Nephron progenitor cell (in vitro differentiated cells): ENCODE measurements around the gene CHST10.
"Not testable (repeated sequence)": the region's sequence is repeated elsewhere in the genome, so short reads cannot be mapped to it uniquely, and the experiment has no call there.

Experiments used
- DNase-seq: peaks from one replicate; pipeline ENCODE4 v3.0.0; 2021
- H3K27ac Mint-ChIP-seq: 2 replicates; pipeline ENCODE4 v1.8.0; 2021; ENCODE audit warnings: mild to moderate bottlenecking, moderate library complexity, mixed read lengths
- H3K27me3 Mint-ChIP-seq: 2 replicates; pipeline ENCODE4 v1.8.0; 2021; ENCODE audit warnings: mild to moderate bottlenecking, low read depth, mixed read lengths; ENCODE audit not compliant: poor library complexity
- H3K36me3 Mint-ChIP-seq: 2 replicates; pipeline ENCODE4 v1.8.0; 2021; ENCODE audit warnings: low read depth, mixed read lengths
- H3K4me1 Mint-ChIP-seq: 2 replicates; pipeline ENCODE4 v1.8.0; 2021; ENCODE audit warnings: mixed read lengths
- H3K4me3 Mint-ChIP-seq: 2 replicates; pipeline ENCODE4 v1.8.0; 2021; ENCODE audit warnings: mild to moderate bottlenecking, moderate library complexity, mixed read lengths
- H3K9me3 Mint-ChIP-seq: 2 replicates; pipeline ENCODE4 v1.8.0; 2021; ENCODE audit warnings: mild to moderate bottlenecking, moderate library complexity, mixed read lengths
- TF ChIP-seq, protein P1 (sequence below): fragments of 200-600 bp; sonication (generic); IDR thresholded peaks from 2 replicates; pipeline ENCODE4 v1.5.0; 2021; ENCODE audit warnings: antibody characterized with exemption

The CHST10 gene, protein sequence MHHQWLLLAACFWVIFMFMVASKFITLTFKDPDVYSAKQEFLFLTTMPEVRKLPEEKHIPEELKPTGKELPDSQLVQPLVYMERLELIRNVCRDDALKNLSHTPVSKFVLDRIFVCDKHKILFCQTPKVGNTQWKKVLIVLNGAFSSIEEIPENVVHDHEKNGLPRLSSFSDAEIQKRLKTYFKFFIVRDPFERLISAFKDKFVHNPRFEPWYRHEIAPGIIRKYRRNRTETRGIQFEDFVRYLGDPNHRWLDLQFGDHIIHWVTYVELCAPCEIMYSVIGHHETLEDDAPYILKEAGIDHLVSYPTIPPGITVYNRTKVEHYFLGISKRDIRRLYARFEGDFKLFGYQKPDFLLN

GRCh38 chr2:100416935-100417710 lies at the start of gene CHST10:
Gene CHST10, minus strand, starts transcription at chr2:100417668. Its CDS starts 10,993 bp downstream, at chr2:100406675.
- peaks cover 4% of the 10 kb centered on the region for H3K27me3 Mint-ChIP-seq
- no peaks in the 10 kb centered on the region for H3K9me3 Mint-ChIP-seq
- H3K27ac Mint-ChIP-seq, result peak within 1 kb of the TSS; percentile 80
- H3K36me3 Mint-ChIP-seq, result peaks cover 16% of the 10 kb centered on the region
- peak within 1 kb of the TSS; percentile 98 for H3K4me3 Mint-ChIP-seq
- H3K4me1 Mint-ChIP-seq, result peaks cover 67% of the 10 kb centered on the region
- TF ChIP-seq, protein P1, sequence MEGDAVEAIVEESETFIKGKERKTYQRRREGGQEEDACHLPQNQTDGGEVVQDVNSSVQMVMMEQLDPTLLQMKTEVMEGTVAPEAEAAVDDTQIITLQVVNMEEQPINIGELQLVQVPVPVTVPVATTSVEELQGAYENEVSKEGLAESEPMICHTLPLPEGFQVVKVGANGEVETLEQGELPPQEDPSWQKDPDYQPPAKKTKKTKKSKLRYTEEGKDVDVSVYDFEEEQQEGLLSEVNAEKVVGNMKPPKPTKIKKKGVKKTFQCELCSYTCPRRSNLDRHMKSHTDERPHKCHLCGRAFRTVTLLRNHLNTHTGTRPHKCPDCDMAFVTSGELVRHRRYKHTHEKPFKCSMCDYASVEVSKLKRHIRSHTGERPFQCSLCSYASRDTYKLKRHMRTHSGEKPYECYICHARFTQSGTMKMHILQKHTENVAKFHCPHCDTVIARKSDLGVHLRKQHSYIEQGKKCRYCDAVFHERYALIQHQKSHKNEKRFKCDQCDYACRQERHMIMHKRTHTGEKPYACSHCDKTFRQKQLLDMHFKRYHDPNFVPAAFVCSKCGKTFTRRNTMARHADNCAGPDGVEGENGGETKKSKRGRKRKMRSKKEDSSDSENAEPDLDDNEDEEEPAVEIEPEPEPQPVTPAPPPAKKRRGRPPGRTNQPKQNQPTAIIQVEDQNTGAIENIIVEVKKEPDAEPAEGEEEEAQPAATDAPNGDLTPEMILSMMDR, result no peak
- peak; percentile 86 for DNase-seq

GRCh38 chr2:100460904-100461530 lies 43.5 kb upstream of the CHST10 start:
- H3K27ac Mint-ChIP-seq, result no peak overlapping the region
- TF ChIP-seq, protein P1, result no peak
- DNase-seq, result no peak
- no peak overlapping the region for H3K4me3 Mint-ChIP-seq
- no peaks in the 10 kb centered on the region for H3K4me1 Mint-ChIP-seq
- no peaks in the 10 kb centered on the region for H3K36me3 Mint-ChIP-seq
- peaks cover 40% of the 10 kb centered on the region for H3K9me3 Mint-ChIP-seq
- peaks cover 10% of the 10 kb centered on the region for H3K27me3 Mint-ChIP-seq

DNA sequence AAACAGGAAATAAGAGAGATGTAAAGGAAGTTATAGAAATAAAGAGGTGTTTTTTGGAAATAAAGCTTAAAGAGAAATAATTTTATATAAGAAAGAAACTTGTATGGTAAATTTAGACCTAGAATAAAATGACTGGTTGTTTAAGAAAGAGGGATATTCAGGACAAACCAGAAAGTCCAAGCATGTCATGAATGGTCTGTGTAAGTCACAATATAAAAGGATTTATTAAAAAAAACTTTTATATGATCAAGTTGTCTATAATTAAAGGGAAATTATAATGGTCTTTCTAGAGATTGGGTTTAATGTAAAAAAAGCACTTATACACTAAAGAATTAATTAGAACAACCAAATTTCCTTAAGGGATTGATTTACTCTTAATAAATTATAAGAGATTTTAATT lies 38.9 kb upstream of the CHST10 start:
- peaks cover 67% of the 10 kb centered on the region for H3K9me3 Mint-ChIP-seq
- DNase-seq, H3K36me3 Mint-ChIP-seq, H3K27ac Mint-ChIP-seq, H3K4me3 Mint-ChIP-seq, H3K27me3 Mint-ChIP-seq, H3K4me1 Mint-ChIP-seq: not testable (repeated sequence)

DNA sequence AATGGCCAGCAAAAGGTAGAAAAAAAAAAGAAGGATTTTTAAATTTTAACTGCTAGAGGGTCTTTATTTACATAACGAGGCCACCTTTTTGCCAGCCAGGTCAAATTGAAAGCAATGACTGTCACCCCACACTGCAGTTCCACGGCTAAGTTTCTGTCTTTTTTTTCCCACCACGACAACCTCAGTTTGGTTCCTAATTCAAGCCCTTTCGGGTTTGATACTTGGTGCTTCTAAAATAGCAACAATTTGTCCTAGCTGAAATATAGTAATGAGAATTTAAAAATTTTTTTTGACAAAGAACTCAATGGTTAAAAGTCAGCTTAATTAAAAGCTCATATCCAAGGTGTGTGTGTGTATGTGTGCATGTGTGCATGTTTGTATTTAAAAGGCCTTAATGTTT lies 36.4 kb upstream of the CHST10 start:
- no peak for DNase-seq
- Mint-ChIP-seq H3K9me3 (peaks cover 45% of the 10 kb centered on the region), H3K27me3 (no peaks in the 10 kb centered on the region), H3K4me3 (no peak overlapping the region), H3K27ac (no peak overlapping the region), H3K36me3 (no peaks in the 10 kb centered on the region), H3K4me1 (no peaks in the 10 kb centered on the region)
- TF ChIP-seq, protein P1, result no peak

- no peaks in the 10 kb centered on the region for H3K4me1 Mint-ChIP-seq
- TF ChIP-seq, protein P1, result no peak
- H3K27ac Mint-ChIP-seq, result no peak overlapping the region
- no peak overlapping the region for H3K4me3 Mint-ChIP-seq
- DNase-seq, result no peak
- H3K9me3 Mint-ChIP-seq, result peaks cover 29% of the 10 kb centered on the region
- H3K27me3 Mint-ChIP-seq, result no peaks in the 10 kb centered on the region
- H3K36me3 Mint-ChIP-seq, result no peaks in the 10 kb centered on the region
Observed at GRCh38 chr2:100451734-100452133, 34.3 kb upstream of the CHST10 start.

DNA sequence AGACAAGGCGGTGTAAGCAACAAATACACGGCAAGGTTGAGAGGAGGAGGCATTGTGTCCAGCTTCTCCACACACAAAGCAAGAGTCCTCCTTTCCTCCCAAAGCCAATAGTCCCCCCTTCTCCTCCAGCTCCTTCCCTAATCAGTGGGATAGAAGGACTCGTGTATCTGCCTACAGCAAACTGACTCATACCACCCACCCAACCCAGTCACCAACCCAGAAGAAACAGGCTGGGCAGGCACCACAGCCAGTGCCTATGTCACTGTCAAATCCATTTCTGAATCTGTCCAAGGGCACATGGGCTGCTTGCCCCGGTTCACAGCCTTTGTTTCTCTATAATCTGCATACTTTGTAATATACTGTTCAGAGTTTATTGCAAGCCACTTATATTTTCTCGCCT lies 33.6 kb upstream of the CHST10 start:
- no peak overlapping the region for H3K4me3 Mint-ChIP-seq
- TF ChIP-seq, protein P1, result no peak

More for the DNA sequence above, 33.6 kb upstream of the CHST10 start:
- no peak overlapping the region for H3K27ac Mint-ChIP-seq
- H3K36me3 Mint-ChIP-seq, result no peaks in the 10 kb centered on the region
- H3K4me1 Mint-ChIP-seq, result no peaks in the 10 kb centered on the region
- no peak for DNase-seq
- H3K27me3 Mint-ChIP-seq, result no peaks in the 10 kb centered on the region
- H3K9me3 Mint-ChIP-seq, result peaks cover 27% of the 10 kb centered on the region
